ENCODE data around the gene APOBEC3B.
"Not testable (repeated sequence)": the region's sequence is repeated elsewhere in the genome, so short reads cannot be mapped to it uniquely, and the experiment has no call there.

APOBEC3B gene

DNA sequence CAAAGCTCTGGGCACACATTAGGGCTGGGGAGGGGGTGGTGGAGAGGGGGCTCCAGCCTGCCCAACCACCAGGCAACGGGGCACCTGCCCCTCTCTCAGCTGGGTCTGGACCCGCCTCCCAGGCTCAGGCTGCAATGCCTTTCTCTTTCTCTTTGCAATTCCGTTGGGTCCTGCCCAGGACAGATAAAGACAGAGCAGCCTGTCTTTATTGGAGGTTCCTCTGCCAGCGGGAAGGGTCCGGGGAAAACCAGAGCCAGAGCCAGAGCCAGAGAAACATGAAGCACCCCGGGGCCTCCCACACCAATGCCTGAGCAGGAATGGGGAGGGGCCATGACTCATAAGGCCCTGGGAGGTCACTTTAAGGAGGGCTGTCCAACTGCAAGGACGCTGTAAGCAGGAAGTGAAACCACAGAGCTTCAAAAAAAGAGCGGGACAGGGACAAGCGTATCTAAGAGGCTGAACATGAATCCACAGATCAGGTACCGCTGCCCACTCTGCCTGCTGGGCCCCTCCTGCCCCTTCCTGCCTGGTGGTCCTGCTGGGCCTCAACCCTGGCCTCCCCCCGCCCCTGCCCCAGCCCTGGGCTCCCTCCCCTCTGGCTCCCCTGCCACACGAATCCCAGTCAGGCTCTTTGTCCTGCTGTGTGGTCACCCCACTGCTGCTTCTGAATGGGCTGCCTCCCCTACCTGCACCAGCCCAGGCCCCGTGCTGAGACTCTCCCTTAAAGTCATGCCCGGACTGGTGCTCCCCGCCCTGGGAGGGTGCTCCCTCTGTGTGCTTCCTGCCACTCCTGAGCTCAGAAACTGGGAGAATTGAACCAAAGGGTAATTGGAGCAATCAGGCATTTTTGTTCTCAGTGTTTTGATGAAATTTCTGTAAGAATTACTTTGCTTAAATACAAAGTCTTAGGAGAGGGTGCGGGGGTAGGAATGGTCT is at the start of gene APOBEC3B:
TSS of gene APOBEC3B (plus strand) at position 356 of the 936 bp plus-strand sequence. CDS start at position 463, 107 bp downstream.
- in situ Hi-C loops (cut with HindIII; ENCODE audit: low sequenced_read_pairs): no loop called here

DNA sequence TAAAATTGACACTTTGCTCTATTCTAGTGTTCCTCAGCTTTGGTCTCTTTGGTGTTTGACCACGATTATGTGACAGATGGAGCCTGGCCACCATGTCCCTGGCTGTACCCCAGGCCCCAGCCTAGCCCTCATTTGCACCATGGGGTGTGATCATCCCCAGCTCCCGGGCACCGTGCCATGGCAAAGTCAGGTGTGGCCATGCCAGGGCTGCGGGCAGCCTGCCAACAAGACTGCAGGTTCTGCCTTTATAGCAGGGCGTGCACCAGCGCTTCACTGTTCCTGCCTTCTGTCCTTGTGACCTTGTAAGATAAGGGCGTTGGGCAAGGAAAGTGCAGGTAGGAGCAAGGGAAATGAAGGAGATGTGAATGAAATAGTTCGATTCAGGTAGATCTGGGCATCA is 47.1 kb upstream of the APOBEC3B start:
- in situ Hi-C loops (cut with HindIII; ENCODE audit: low sequenced_read_pairs): no loop called here

DNA sequence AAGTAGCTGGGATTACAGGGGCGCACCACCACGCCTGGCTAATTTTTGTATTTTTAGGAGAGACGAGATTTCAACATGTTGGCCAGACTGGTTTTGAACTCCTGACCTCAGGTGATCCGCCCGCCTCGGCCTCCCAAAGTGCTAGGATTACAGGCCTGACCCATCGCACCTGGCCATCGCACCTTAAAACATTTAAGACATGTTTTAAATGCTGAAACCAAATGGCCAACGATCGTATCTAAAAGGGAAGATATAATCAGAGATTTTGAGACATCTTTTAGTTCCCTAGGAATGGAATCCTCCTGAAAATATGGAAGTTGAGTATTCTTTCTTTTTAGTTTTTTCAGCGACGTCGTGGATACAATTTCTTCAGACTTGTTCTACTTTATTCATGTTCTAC is 46.5 kb upstream of the APOBEC3B start:
- in situ Hi-C loops (cut with HindIII; ENCODE audit: low sequenced_read_pairs): no loop called here

GRCh38 chr22:38936562-38936961 is 45.6 kb upstream of the APOBEC3B start:
- in situ Hi-C loops (cut with HindIII; ENCODE audit: low sequenced_read_pairs): no loop called here

DNA sequence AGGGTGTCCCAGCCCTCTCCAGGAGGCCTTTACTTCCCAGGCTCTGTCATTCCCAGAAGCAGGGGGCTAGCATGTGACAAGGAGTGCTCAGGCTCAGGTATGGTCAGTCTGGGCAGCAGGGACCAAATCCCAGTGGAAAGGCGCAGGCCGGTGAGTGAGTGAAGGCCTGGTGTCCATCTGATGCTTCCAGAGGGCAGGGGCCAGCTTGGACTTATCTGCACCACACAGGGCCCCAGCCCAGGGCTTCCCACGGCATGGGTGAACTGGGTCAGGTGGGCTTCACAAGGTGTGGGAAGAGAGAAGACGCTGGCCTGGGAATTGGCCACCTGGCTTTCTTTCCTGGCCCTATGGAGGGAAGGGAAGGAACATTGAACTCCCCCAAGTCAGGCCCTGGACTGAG is 45.1 kb upstream of the APOBEC3B start:
- in situ Hi-C loops (cut with HindIII; ENCODE audit: low sequenced_read_pairs): no loop called here

- in situ Hi-C loops (cut with HindIII; ENCODE audit: low sequenced_read_pairs): no loop called here
These were observed 44.6 kb upstream of the APOBEC3B start for GRCh38 chr22:38937541-38937940.

DNA sequence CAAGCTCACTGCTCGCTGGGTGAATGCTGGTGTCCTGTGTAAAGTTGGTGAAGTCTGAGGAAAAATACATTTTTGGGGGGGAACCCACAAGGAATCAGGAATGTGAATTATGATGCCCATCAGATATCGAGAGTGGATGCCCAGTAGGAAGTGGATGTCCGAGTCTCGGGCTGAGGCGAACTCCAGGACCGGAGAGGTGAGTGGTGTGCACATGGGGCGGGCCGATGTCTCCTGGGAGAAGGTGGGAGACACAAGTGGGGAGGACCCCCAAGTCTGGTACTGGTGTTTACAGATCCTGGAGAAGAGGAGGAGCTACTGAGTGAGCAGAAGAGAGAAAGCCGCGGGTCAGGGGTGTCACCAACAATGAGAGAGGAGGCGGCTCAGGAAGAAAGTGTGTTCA is 43.9 kb upstream of the APOBEC3B start:
- in situ Hi-C loops (cut with HindIII; ENCODE audit: low sequenced_read_pairs): no loop called here

DNA sequence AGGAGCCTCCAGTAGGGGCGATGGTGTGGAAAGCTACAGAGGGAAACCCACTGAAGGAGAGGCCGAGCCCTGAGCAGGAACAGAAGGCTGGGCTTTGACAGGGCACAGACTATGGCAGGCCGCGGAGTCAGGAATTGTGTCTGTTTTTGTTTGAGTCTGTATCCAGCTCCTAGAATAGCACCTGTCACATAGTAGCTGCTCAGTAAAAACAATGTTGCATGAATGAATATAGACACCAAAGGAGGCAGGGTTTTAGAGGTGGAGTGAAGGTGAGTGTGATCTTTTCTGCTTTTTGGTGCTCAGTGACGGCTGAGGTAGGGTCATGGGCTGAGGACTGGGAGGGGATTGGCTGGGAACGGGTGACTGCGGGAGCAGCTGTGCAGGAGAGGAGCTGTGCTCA is 43.2 kb upstream of the APOBEC3B start:
- in situ Hi-C loops (cut with HindIII; ENCODE audit: low sequenced_read_pairs): no loop called here

- in situ Hi-C loops (cut with HindIII; ENCODE audit: low sequenced_read_pairs): no loop called here
These were observed 41.2 kb upstream of the APOBEC3B start for GRCh38 chr22:38940811-38941384.

GRCh38 chr22:38941488-38941987 is 40.6 kb upstream of the APOBEC3B start:
- in situ Hi-C loops (cut with HindIII; ENCODE audit: low sequenced_read_pairs): no loop called here

GRCh38 chr22:38942702-38943101 is 39.4 kb upstream of the APOBEC3B start:
- in situ Hi-C loops (cut with HindIII; ENCODE audit: low sequenced_read_pairs): no loop called here

- in situ Hi-C loops (cut with HindIII; ENCODE audit: low sequenced_read_pairs): no loop called here
These were observed 38.9 kb upstream of the APOBEC3B start for GRCh38 chr22:38943201-38943600.

DNA sequence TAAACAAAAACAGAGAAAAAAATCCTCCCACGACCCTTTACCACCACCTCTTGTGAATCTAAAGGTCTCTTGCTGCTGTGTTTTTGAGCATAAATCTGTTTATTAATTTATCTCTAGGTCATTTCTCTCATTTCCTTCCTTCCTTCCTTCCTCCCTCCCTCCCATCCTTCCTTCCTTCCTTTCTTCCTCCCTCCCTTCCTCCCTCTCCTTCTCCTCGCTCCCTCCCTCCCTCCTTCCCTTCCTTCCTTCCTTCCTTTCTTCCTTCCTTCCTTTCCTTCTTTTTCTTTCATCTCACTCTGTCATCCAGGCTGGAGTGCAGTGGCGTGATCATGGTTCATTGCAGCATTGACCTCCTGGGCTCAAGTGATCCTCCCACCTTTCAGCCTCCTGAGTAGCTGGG is 38.3 kb upstream of the APOBEC3B start:
- in situ Hi-C loops (cut with HindIII; ENCODE audit: low sequenced_read_pairs): no loop called here

GRCh38 chr22:38944653-38945052 is 37.5 kb upstream of the APOBEC3B start:
- in situ Hi-C loops (cut with HindIII; ENCODE audit: low sequenced_read_pairs): no loop called here

DNA sequence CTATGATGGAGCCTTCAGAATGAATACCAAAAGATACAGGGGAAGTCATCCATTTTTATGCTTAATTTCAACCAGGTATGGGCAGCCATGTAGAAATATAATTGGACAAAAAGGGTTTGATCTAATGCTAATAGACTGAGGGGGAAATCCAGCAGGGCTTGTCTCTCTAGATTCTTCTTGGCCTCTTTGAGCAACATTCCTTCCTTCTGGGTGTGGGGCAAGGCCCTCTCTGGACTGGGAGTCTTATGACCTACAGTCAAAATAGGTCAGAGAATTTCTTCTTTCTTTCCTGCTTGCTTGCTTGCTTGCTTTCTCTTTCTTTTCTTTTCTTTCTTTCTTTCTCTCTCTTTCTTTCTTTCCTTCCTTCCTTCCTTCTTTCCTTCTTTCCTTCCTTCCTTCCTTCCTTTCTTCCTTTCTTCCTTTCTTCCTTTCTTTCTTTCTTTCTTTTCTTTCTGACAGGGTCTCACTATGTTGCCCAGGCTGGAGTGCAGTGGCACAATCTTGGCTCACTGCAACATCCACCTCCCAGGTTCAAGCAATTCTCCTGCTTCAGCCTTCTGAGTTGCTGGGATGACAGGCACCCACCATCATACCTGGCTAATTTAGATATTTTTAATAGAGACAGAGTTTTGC is 36.3 kb upstream of the APOBEC3B start:
- in situ Hi-C loops (cut with HindIII; ENCODE audit: low sequenced_read_pairs): not testable (repeated sequence)

DNA sequence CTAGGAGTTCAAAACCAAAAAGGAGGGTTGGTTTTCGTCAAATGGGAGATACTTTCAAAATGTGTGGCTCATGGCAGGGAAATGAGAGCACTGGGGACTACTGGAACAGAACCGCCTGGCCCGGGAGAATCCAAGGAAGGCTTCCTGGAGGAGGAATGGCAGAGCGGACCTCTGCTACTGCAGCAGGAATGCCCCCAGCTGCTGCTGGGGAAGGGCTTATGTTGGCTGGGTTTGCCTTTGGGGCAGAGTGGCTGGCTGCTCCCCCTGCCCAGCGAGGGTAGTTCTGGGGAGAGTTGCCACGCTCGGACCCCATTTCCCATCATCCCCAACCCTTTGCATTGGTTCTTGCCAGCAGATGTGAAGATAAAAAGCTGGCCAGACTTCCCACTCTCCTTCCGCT is 35.4 kb upstream of the APOBEC3B start:
- in situ Hi-C loops (cut with HindIII; ENCODE audit: low sequenced_read_pairs): no loop called here

DNA sequence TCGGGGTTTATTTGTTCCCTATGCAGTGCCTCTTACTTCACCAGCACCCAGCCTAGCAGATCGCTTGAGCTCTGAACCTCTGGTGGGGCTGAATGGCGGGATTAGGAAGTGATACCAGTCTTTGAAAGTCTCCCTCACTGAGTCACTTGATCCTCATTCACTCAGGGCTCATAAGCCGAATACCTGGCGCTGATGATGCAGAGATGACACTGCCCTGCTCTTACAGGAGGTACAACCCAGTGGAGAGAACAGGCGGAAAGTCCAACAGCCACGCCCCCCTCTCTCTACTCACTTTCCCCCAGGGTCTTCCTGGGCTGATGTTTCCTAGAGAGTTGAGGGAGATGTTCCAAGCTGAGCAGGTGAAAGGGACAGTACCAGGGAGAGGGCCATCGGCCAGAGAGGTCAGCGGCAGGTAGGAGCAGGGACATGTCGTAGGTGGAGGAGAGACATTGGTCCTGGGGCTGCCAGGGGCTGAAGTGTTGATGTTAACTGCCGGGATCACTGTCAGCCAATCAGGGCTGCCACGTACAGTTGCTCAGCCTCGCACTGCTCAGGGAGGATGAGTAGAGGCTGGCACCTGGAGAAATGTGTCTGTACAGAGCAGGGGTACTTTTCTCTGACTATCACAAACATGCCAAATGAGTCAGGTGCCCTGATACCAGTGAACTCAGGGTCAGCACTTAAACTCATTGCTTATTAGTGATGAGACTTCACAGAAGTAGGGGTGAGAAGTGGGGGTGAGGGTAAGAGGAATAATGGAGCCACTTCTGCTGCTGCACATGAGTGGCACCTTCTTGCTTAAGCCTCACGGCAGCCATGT is 34.6 kb upstream of the APOBEC3B start:
- in situ Hi-C loops (cut with HindIII; ENCODE audit: low sequenced_read_pairs): no loop called here

- in situ Hi-C loops (cut with HindIII; ENCODE audit: low sequenced_read_pairs): no loop called here
These were observed 33.8 kb upstream of the APOBEC3B start for GRCh38 chr22:38948181-38948940.

DNA sequence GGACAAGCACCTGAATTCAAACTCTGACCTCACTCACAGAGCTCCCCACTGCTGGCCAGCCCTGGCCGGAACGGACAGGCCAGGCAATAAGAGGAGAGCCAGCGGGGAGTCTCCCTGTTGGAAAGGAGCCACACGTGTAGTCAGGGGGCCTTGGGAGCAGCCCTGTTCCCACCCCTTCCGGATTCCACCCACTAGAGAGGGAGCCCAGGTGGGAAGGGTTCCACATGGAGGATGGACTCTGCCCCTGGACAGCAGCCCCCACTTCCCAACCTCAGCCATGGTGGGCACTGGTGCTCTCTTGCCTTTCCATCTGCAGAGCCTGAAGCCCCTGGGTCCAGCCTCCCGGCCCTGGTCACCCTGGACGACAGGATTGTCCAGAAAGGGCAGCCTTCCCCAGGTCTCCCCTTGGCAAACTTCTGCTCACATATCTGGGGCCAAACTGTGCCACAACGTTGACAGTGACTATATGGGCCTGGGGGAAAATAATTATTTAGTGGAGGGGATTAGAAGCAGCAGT is 32.2 kb upstream of the APOBEC3B start:
- in situ Hi-C loops (cut with HindIII; ENCODE audit: low sequenced_read_pairs): no loop called here

All from endothelial cell of hepatic sinusoid (primary cell).